ENCODE results near the gene LIG4. TPM values are rescaled to one million over a fixed set of nuclear protein-coding genes. Genes with fewer than 3 reads are reported as not detected.

LIG4 gene
- total RNA-seq, 1 experiment from 2014 or later: 6.4 TPM

Other genes with a start within 250 kb of the LIG4 start
- 3.3 and 8.4 TPM in 2 replicates for gene ABHD13, start 2.9 kb upstream of the LIG4 start, total RNA-seq (2014; rRNA removed; shearing (Covaris generic); ENCODE audit: low replicate concordance)
- 0.74 TPM in 1 of 2 replicates, not detected in the other for gene TNFSF13B, start 54.2 kb upstream of the LIG4 start, total RNA-seq (2014; rRNA removed; shearing (Covaris generic); ENCODE audit: low replicate concordance)